H9 (cell line): ENCODE results near the gene CRCP. TPM values are rescaled to one million over a fixed set of nuclear protein-coding genes. Genes with fewer than 3 reads are reported as not detected.

Experiments
- DNase-seq: peaks from one replicate; pipeline ENCODE4 v3.0.0-alpha.2; 2017
- H2AFZ ChIP-seq: one replicate; pipeline ENCODE4 v1.6.1; 2013; ENCODE audit warnings: mild to moderate bottlenecking, low read length, control low read depth, moderate library complexity
- H2AK5ac ChIP-seq: 2 replicates; pipeline ENCODE4 v1.6.1; 2013; ENCODE audit warnings: low read length, control low read depth, mixed read lengths; ENCODE audit not compliant: insufficient read length
- H2BK120ac ChIP-seq: one replicate; pipeline ENCODE4 v1.6.1; 2013; ENCODE audit warnings: low read depth, mild to moderate bottlenecking, low read length, control low read depth, inconsistent platforms; ENCODE audit not compliant: poor library complexity, severe bottlenecking
- H2BK12ac ChIP-seq: 2 replicates; pipeline ENCODE4 v1.6.1; 2013; ENCODE audit warnings: low read length, control low read depth, mixed read lengths, low read depth; ENCODE audit not compliant: insufficient read length
- H2BK15ac ChIP-seq: 2 replicates; pipeline ENCODE4 v1.6.1; 2013; ENCODE audit warnings: low read depth, low read length, control low read depth
- H2BK20ac ChIP-seq: one replicate; pipeline ENCODE4 v1.6.1; 2013; ENCODE audit warnings: low read depth, mild to moderate bottlenecking, low read length, control low read depth, inconsistent platforms; ENCODE audit not compliant: poor library complexity, severe bottlenecking
- H2BK5ac ChIP-seq: 2 replicates; pipeline ENCODE4 v1.6.1; 2013; ENCODE audit warnings: low read length, control low read depth, mixed read lengths; ENCODE audit not compliant: insufficient read length
- H3K14ac ChIP-seq: 2 replicates; pipeline ENCODE4 v1.6.1; 2013; ENCODE audit warnings: low read length, control low read depth; ENCODE audit not compliant: insufficient read depth
- H3K18ac ChIP-seq: 2 replicates; pipeline ENCODE4 v1.6.1; 2013; ENCODE audit warnings: low read depth, mild to moderate bottlenecking, mixed read lengths, low read length, control low read depth; ENCODE audit not compliant: insufficient read length
- H3K23ac ChIP-seq: 2 replicates; pipeline ENCODE4 v1.6.1; 2013; ENCODE audit warnings: low read length, control low read depth, mixed read lengths, low read depth; ENCODE audit not compliant: insufficient read length
- H3K23me2 ChIP-seq: 2 replicates; pipeline ENCODE4 v1.6.1; 2013; ENCODE audit warnings: low read depth, mild to moderate bottlenecking, mixed read lengths, low read length, control low read depth; ENCODE audit not compliant: insufficient read length, poor library complexity, severe bottlenecking
- H3K27ac ChIP-seq: 2 replicates; pipeline ENCODE4 v1.5.1; 2013; ENCODE audit warnings: low read length, control low read depth, mixed read lengths, low read depth; ENCODE audit not compliant: insufficient read length
- H3K27me3 ChIP-seq: 2 replicates; pipeline ENCODE4 v1.6.1; 2013; ENCODE audit warnings: low read length, control low read depth, inconsistent platforms; ENCODE audit not compliant: insufficient read depth
- H3K4ac ChIP-seq: 2 replicates; pipeline ENCODE4 v1.6.1; 2013; ENCODE audit warnings: low read depth, mild to moderate bottlenecking, control low read depth, inconsistent platforms, low read length, moderate library complexity
- H3K4me1 ChIP-seq: 2 replicates; pipeline ENCODE4 v1.6.1; 2013; ENCODE audit warnings: low read length, control low read depth, inconsistent platforms; ENCODE audit not compliant: insufficient read depth
- H3K4me2 ChIP-seq: 2 replicates; pipeline ENCODE4 v1.6.1; 2013; ENCODE audit warnings: low read length, control low read depth, mixed read lengths; ENCODE audit not compliant: insufficient read length, insufficient read depth
- H3K56ac ChIP-seq: 2 replicates; pipeline ENCODE4 v1.6.1; 2013; ENCODE audit warnings: low read depth, mild to moderate bottlenecking, mixed read lengths, low read length, control low read depth; ENCODE audit not compliant: insufficient read length
- H3K79me1 ChIP-seq: 2 replicates; pipeline ENCODE4 v1.6.1; 2013; ENCODE audit warnings: low read depth, mild to moderate bottlenecking, moderate library complexity, low read length, control low read depth, inconsistent platforms; ENCODE audit not compliant: insufficient read depth, poor library complexity, severe bottlenecking
- H3K79me2 ChIP-seq: 2 replicates; pipeline ENCODE4 v1.6.1; 2013; ENCODE audit warnings: low read length, control low read depth, inconsistent platforms; ENCODE audit not compliant: insufficient read depth
- H3K9ac ChIP-seq: 2 replicates; pipeline ENCODE4 v1.6.1; 2013; ENCODE audit warnings: low read length, control low read depth, mixed read lengths; ENCODE audit not compliant: insufficient read length; ENCODE audit errors: extremely low read depth
- H3K9me3 ChIP-seq: one replicate; pipeline ENCODE4 v1.6.1; 2013; ENCODE audit warnings: low read depth, low read length, inconsistent platforms; ENCODE audit not compliant: control insufficient read depth
- H3T11ph ChIP-seq: one replicate; pipeline ENCODE4 v1.6.1; 2013; ENCODE audit warnings: mild to moderate bottlenecking, low read length, control low read depth, inconsistent platforms
- H4K20me1 ChIP-seq: one replicate; pipeline ENCODE4 v1.6.1; 2013; ENCODE audit not compliant: control insufficient read depth, insufficient read length, insufficient read depth
- H4K5ac ChIP-seq: 2 replicates; pipeline ENCODE4 v1.6.1; 2013; ENCODE audit warnings: low read depth, mild to moderate bottlenecking, mixed read lengths, low read length, control low read depth; ENCODE audit not compliant: insufficient read length
- H4K8ac ChIP-seq: replicated peaks from 2 replicates; pipeline ENCODE4 v1.6.1; 2013; ENCODE audit warnings: low read length, control low read depth, mixed read lengths, low read depth; ENCODE audit not compliant: insufficient read length
- H4K91ac ChIP-seq: 2 replicates; pipeline ENCODE4 v1.6.1; 2013; ENCODE audit warnings: low read depth, mild to moderate bottlenecking, moderate library complexity, mixed read lengths, low read length, control low read depth; ENCODE audit not compliant: insufficient read length
- H3K27ac Mint-ChIP-seq, 3 experiments: 2 replicates in 2 of 3; 3 replicates in 1 of 3; pipeline ENCODE4 v1.8.0; 2020 to 2021; ENCODE audit warnings: mixed read lengths in 3 of 3, mild to moderate bottlenecking in 1 of 3, moderate library complexity in 1 of 3
- H3K27me3 Mint-ChIP-seq: 2 replicates; pipeline ENCODE4 v1.8.0; 2021; ENCODE audit warnings: low read depth, mild to moderate bottlenecking, moderate library complexity, mixed read lengths
- H3K36me3 Mint-ChIP-seq, 3 experiments: 2 replicates in 2 of 3; 3 replicates in 1 of 3; pipeline ENCODE4 v1.8.0; 2020 to 2021; ENCODE audit warnings: low read depth in 3 of 3, mixed read lengths in 3 of 3; ENCODE audit not compliant: insufficient read depth in 1 of 3
- H3K4me1 Mint-ChIP-seq, 2 experiments: 2 replicates each; pipeline ENCODE4 v1.8.0; 2020; ENCODE audit warnings: mixed read lengths in 2 of 2
- H3K4me3 Mint-ChIP-seq, 2 experiments: 2 replicates in 1 of 2; 3 replicates in 1 of 2; pipeline ENCODE4 v1.8.0; 2020 to 2021; ENCODE audit warnings: mild to moderate bottlenecking in 2 of 2, mixed read lengths in 2 of 2, moderate library complexity in 1 of 2
- H3K9me3 Mint-ChIP-seq, 2 experiments: 2 replicates in 1 of 2; 3 replicates in 1 of 2; pipeline ENCODE4 v1.8.0; 2020; ENCODE audit warnings: mild to moderate bottlenecking in 2 of 2, mixed read lengths in 2 of 2, moderate library complexity in 1 of 2
- WGBS: extraction: QIAGEN DNeasy Blood & Tissue Kit; methylation state at CpG from one replicate; pipeline ENCODE4 v1.1.7; 2013; ENCODE audit warnings: missing lambda C conversion rate, low lambda C conversion rate, mixed read lengths; ENCODE audit not compliant: insufficient read length; ENCODE audit errors: extremely low coverage; 5-methylcytosine and 5-hydroxymethylcytosine counted together
- total RNA-seq: library from RNA; stranded (reverse); gene quantifications from 2 replicates; pipeline ENCODE4 v1.2.1, GENCODE V29; 2021
- TF ChIP-seq, protein P1 (sequence below): fragments of 200-600 bp; sonication (generic); conservative IDR thresholded peaks from 3 replicates; pipeline ENCODE4 v1.8.0; 2021; ENCODE audit warnings: antibody characterized with exemption, mild to moderate bottlenecking

The CRCP gene
- total RNA-seq, 1 experiment from 2014 or later: 39.0 TPM

DNA sequence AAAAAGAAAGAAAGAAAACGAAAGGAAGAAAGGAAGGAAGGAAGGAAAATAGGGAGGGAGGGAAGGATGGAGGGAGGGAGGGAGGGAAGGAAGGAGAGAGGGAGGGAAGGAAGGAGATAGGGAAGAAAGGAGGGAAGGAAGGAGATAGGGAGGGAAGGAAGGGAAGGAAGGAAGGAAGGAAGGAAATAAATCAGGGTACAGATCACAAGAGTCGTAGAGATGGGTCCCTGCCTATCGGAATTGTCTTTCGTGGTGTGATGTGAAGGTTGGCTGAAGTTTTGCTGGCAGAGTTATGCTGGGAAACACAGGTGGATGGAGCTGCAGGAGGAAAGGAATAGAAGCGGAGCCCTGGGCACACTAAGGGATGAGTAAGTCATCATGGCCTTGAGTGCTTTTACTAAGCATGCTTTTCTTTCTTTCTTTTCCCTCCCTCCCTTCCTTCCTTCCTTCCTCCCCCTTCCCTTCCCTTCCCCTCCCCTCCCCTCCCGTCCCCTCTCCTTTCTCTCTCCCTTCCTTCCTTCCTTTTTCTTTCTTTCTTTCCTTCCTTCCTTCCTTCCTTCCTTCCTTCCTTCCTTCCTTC, 78.6 kb downstream of the CRCP start:
- Histone ChIP-seq H2AK5ac (no peak overlapping the region), H3K56ac (no peak overlapping the region), H3K79me2 (no peaks in the 10 kb centered on the region), H3K23me2 (no peaks in the 10 kb centered on the region), H3K27me3 (no peaks in the 10 kb centered on the region), H4K5ac (no peak overlapping the region), H2BK20ac (no peak overlapping the region), H4K91ac (no peak overlapping the region), H3K9ac (no peak overlapping the region), H4K20me1 (no peaks in the 10 kb centered on the region), H3K9me3 (no peaks in the 10 kb centered on the region), H3K14ac (no peak overlapping the region), H3K4me2 (no peak overlapping the region), H3K4ac (no peak overlapping the region), H3K18ac (no peak overlapping the region), H2BK15ac (no peak overlapping the region), H4K8ac (no peak overlapping the region), H3K4me1 (0 out of 2 replicates have a peak, but pooled peaks cover 2% of the 10 kb centered on the region), H2AFZ (no peak overlapping the region), H3K27ac (no peak overlapping the region), H2BK5ac (no peak overlapping the region), H2BK120ac (no peak overlapping the region), H3K23ac (no peak overlapping the region), H3K79me1 (no peaks in the 10 kb centered on the region), H2BK12ac (no peak overlapping the region), H3T11ph (no peak overlapping the region)
- peaks cover 0 to 3% of the 10 kb centered on the region in 2 experiments; a peak in 2 of 5 replicates for H3K9me3 Mint-ChIP-seq
- no peak for DNase-seq
- no peak overlapping the region for H3K27ac Mint-ChIP-seq
- no peak overlapping the region for H3K4me3 Mint-ChIP-seq
- peaks cover 2 to 5% of the 10 kb centered on the region in 2 experiments; a peak in 2 of 4 replicates for H3K4me1 Mint-ChIP-seq
- peaks cover 4% of the 10 kb centered on the region for H3K27me3 Mint-ChIP-seq
- 100% methylated on average over 1 of the region's 6 CpGs for WGBS
- H3K36me3 Mint-ChIP-seq: no peaks in the 10 kb centered on the region
- TF ChIP-seq, protein P1, sequence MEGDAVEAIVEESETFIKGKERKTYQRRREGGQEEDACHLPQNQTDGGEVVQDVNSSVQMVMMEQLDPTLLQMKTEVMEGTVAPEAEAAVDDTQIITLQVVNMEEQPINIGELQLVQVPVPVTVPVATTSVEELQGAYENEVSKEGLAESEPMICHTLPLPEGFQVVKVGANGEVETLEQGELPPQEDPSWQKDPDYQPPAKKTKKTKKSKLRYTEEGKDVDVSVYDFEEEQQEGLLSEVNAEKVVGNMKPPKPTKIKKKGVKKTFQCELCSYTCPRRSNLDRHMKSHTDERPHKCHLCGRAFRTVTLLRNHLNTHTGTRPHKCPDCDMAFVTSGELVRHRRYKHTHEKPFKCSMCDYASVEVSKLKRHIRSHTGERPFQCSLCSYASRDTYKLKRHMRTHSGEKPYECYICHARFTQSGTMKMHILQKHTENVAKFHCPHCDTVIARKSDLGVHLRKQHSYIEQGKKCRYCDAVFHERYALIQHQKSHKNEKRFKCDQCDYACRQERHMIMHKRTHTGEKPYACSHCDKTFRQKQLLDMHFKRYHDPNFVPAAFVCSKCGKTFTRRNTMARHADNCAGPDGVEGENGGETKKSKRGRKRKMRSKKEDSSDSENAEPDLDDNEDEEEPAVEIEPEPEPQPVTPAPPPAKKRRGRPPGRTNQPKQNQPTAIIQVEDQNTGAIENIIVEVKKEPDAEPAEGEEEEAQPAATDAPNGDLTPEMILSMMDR: no peak
